ENCODE data around the gene P2RX7. TPM values are rescaled to one million over a fixed set of nuclear protein-coding genes. Genes with fewer than 3 reads are reported as not detected.

P2RX7 gene
- total RNA-seq, 1 experiment from 2014 or later: 0.23 TPM

GRCh38 chr12:121170611-121171260 is 38.1 kb downstream of the P2RX7 start:
- H3K27me3 ChIP-seq (ENCODE audit: control insufficient read depth, insufficient read depth, low read length): no peaks in the 10 kb centered on the region
- POLR2A ChIA-PET: no interaction called here

GRCh38 chr12:121172145-121172544 is 39.5 kb downstream of the P2RX7 start:
- H3K36me3 ChIP-seq (ENCODE audit: control insufficient read depth, insufficient read depth, low read length): no peaks in the 10 kb centered on the region
- in situ Hi-C loops (cut with HindIII; ENCODE audit: low pct_unique_long_range_greater_than_20kb, low sequenced_read_pairs): no loop called here
- ATAC-seq (no peak), DNase-seq (ENCODE audit: low read depth, low spot score) (no peak)
- ChIA-PET POLR2A (no interaction called here), CTCF (interaction anchor here (0.6 kb wide), 1 partner anchor 287 kb away, joined by 6 read pairs; no protein-coding TSS in a partner anchor)
- H3K4me1 ChIP-seq (ENCODE audit: control insufficient read depth, insufficient read depth, low read length): no peaks in the 10 kb centered on the region
- no peak overlapping the region for H3K27ac ChIP-seq (ENCODE audit: low read length)
- intact Hi-C loops (cut with micrococcal nuclease; ENCODE audit: unreplicated experiment): no loop called here
- TF ChIP-seq REST (IDR thresholded peaks at IDR 0.05; ENCODE audit: insufficient read depth in 1 of 2, low read depth in 2 of 2, low read length in 1 of 2) (no peak), TCF7L2 (IDR thresholded peaks at IDR 0.05; ENCODE audit: low read depth, low read length) (no peak), CTCF (IDR thresholded peaks at IDR 0.05) (no peak), SIN3A (IDR thresholded peaks at IDR 0.05; ENCODE audit: borderline replicate concordance, insufficient read depth, low read depth, low read length) (no peak), POLR2AphosphoS5 (IDR thresholded peaks at IDR 0.05; ENCODE audit: low read depth, low read length) (no peak)
- H3K27me3 ChIP-seq (ENCODE audit: control insufficient read depth, insufficient read depth, low read length): no peaks in the 10 kb centered on the region
- no peaks in the 10 kb centered on the region for H3K9me3 ChIP-seq (ENCODE audit: control insufficient read depth, insufficient read depth, low read depth, low read length)
- no peak overlapping the region for H3K4me3 ChIP-seq (ENCODE audit: low read depth in 2 of 2, low read length in 2 of 2)
- BruUV-seq (replicated peaks): no TSS peak

More at GRCh38 chr12:121170611-121171260, 38.1 kb downstream of the P2RX7 start:
- ATAC-seq: no peak
- DNase-seq (ENCODE audit: low read depth, low spot score): no peak
- no peak overlapping the region for H3K27ac ChIP-seq (ENCODE audit: low read length)
- intact Hi-C loops (cut with micrococcal nuclease; ENCODE audit: unreplicated experiment): no loop called here
- in situ Hi-C loops (cut with HindIII; ENCODE audit: low pct_unique_long_range_greater_than_20kb, low sequenced_read_pairs): no loop called here
- H3K4me1 ChIP-seq (ENCODE audit: control insufficient read depth, insufficient read depth, low read length): no peaks in the 10 kb centered on the region
- no TSS peak for BruUV-seq (replicated peaks)
- H3K9me3 ChIP-seq (ENCODE audit: control insufficient read depth, insufficient read depth, low read depth, low read length): no peaks in the 10 kb centered on the region
- TF ChIP-seq REST (IDR thresholded peaks at IDR 0.05; ENCODE audit: insufficient read depth in 1 of 2, low read depth in 2 of 2, low read length in 1 of 2) (no peak), SIN3A (IDR thresholded peaks at IDR 0.05; ENCODE audit: borderline replicate concordance, insufficient read depth, low read depth, low read length) (no peak), POLR2AphosphoS5 (IDR thresholded peaks at IDR 0.05; ENCODE audit: low read depth, low read length) (no peak)
- H3K36me3 ChIP-seq (ENCODE audit: control insufficient read depth, insufficient read depth, low read length): no peaks in the 10 kb centered on the region
- H3K4me3 ChIP-seq (ENCODE audit: low read depth in 2 of 2, low read length in 2 of 2): no peak overlapping the region
- CTCF ChIA-PET: no interaction called here

Measured in Panc1 (cell line).